A673 (cell line): ENCODE data around the gene ANK2.

Experiments used
- CTCF ChIP-seq: fragments of 300-800, 200-600 bp; sonication (generic); conservative IDR thresholded peaks from 2 replicates; pipeline ENCODE4 v1.5.1; 2017; ENCODE audit warnings: low read depth, mild to moderate bottlenecking, antibody characterized with exemption, low read length, moderate library complexity, mixed read lengths
- EZH2 ChIP-seq: fragments of 200-600 bp; sonication (generic); IDR thresholded peaks from 2 replicates; pipeline ENCODE4 v1.6.1; 2017; ENCODE audit warnings: borderline replicate concordance, low read depth, mild to moderate bottlenecking, mixed read lengths, antibody characterized with exemption, low read length; ENCODE audit not compliant: poor library complexity, severe bottlenecking

DNA sequence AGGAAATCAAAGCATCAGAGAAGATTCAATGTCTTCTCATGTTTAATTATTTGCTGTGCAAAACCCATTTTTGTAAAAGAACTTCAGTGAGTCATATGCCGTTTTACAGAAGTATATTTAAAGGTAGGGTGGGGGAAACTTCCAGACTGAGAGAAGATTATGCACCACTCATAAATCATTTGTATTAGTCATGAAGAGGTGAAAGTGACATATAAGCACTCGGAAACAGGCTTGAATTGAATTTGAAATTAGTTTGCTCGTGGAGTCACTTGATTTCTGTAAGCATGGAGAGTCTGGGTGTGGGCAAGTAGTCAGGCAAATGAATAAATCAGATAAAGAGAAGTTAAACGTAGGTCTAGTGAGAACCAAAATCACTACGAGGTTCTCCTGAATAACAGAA, 335.1 kb downstream of the ANK2 start:
- TF ChIP-seq CTCF: no peak
- no peak for TF ChIP-seq EZH2
